HUES6 (cell line): Measurements from ENCODE around the gene GLRB.
"Not testable (repeated sequence)": the region's sequence is repeated elsewhere in the genome, so short reads cannot be mapped to it uniquely, and the experiment has no call there.

Experiments used
- H3K27ac ChIP-seq: 2 replicates; pipeline ENCODE4 v1.7.0; 2013; ENCODE audit warnings: low read depth, mild to moderate bottlenecking, low read length, inconsistent platforms
- H3K27me3 ChIP-seq: 2 replicates; pipeline ENCODE4 v1.6.1; 2013; ENCODE audit warnings: low read length; ENCODE audit not compliant: control insufficient read depth, insufficient read depth
- H3K36me3 ChIP-seq: 2 replicates; pipeline ENCODE4 v1.6.1; 2013; ENCODE audit warnings: low read length; ENCODE audit not compliant: control insufficient read depth, insufficient read depth
- H3K4me1 ChIP-seq: 2 replicates; pipeline ENCODE4 v1.6.1; 2013; ENCODE audit warnings: low read length; ENCODE audit not compliant: control insufficient read depth, insufficient read depth
- H3K4me3 ChIP-seq: 2 replicates; pipeline ENCODE4 v1.5.1; 2013; ENCODE audit warnings: low read depth, low read length
- H3K9ac ChIP-seq: one replicate; pipeline ENCODE4 v1.6.1; 2013; ENCODE audit warnings: mild to moderate bottlenecking, low read length
- H3K9me3 ChIP-seq: 2 replicates; pipeline ENCODE4 v1.6.1; 2013; ENCODE audit warnings: low read depth, low read length; ENCODE audit not compliant: control insufficient read depth, insufficient read depth

GLRB gene

DNA sequence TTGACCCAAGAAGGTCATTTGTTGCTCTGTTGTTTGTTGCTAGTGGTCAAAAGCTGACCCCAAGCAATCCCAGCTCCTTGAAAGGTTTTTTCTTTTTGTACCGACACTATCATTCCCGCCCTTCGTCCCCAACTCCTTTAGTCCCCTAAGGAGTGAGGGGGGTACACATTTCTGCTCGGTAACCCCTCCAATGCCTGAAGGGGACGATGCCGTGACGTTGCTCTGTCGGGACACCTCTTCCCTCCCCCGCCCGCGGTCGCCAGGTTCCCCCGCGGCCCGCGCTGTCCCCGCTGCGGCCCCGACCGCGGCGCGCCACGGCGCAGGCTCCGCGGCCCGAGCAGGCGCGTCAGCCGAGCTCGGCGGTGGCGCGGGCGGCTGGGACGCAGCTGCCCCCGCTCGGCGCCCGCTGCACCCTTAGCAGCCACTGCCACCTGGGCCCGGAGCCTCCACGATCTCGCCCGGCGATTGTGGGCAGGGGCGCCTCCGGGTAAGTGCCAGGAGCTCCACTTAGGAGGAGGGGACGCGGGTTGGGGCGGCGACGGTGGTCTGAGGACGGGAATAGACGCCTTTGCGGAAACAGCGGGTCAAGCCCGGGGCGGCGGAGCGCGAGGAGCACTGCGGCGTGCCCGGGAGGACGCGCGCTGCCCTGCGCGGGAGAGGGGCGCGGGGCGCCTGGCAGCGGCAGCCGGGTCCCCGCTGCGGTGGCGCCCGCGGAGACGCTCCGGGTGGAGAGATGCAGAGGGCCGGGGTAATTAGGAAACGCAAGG, at the start of gene GLRB:
TSS of gene GLRB (plus strand) at position 340 of the 767 bp plus-strand sequence. CDS start 1,875 bp downstream, outside the sequence.
- H3K27ac ChIP-seq = no peak within 1 kb of the TSS
- H3K36me3 ChIP-seq = no peaks in the 10 kb centered on the region
- no peaks in the 10 kb centered on the region for H3K9me3 ChIP-seq
- H3K4me3 ChIP-seq = peak within 1 kb of the TSS; percentile 75
- H3K9ac ChIP-seq = no peak within 1 kb of the TSS
- H3K4me1 ChIP-seq = peaks cover 6% of the 10 kb centered on the region; the same call in 1 of the 2 replicates
- peaks cover 41% of the 10 kb centered on the region for H3K27me3 ChIP-seq

DNA sequence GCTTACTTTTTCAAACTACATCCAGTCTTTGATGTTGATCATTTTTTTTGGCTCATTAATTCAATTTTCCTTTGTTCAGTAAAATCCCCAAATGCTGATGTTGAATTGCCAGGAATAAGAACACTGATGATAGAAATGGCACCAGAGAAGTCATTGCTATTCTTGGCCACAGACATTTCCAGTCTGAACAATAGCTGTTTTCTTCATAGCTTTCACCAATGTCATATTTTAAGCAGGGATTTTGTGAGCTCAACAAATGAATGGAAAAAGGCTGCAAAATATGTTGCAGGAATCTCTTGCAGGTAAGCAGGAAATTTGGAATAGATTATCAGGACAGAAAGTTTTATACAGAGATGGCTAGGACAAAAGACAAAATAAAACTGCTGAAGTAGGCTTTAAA, 40.5 kb upstream of the GLRB start:
- H3K4me3 ChIP-seq = no peak overlapping the region

DNA sequence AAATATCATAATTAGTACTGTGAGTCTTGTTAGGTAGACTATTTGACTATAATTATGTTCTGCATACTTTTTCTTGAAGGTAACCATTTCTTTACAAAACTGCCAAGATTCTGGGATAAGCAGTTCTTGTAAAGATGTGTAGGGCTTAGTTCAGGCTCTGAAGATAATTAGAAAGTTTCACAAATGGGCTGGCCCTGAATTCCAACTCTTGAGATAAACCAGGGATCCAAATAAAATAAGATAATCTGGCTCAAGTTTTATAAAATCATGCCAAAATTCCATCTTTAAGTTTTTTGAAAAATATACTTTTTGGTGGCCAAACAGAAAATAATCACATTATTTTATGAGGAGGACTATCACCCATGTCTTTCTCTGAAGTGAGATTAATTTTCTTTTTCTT, 35.5 kb upstream of the GLRB start:
- no peak overlapping the region for H3K9ac ChIP-seq
- H3K4me3 ChIP-seq = no peak overlapping the region
- no peaks in the 10 kb centered on the region for H3K4me1 ChIP-seq
- H3K36me3 ChIP-seq = no peaks in the 10 kb centered on the region
- H3K9me3 ChIP-seq = no peaks in the 10 kb centered on the region
- no peaks in the 10 kb centered on the region for H3K27me3 ChIP-seq
- no peak overlapping the region for H3K27ac ChIP-seq

More for the DNA sequence above, 40.5 kb upstream of the GLRB start:
- Histone ChIP-seq H3K9me3 (no peaks in the 10 kb centered on the region), H3K9ac (no peak overlapping the region), H3K27me3 (no peaks in the 10 kb centered on the region), H3K36me3 (no peaks in the 10 kb centered on the region), H3K4me1 (no peaks in the 10 kb centered on the region), H3K27ac (no peak overlapping the region)

DNA sequence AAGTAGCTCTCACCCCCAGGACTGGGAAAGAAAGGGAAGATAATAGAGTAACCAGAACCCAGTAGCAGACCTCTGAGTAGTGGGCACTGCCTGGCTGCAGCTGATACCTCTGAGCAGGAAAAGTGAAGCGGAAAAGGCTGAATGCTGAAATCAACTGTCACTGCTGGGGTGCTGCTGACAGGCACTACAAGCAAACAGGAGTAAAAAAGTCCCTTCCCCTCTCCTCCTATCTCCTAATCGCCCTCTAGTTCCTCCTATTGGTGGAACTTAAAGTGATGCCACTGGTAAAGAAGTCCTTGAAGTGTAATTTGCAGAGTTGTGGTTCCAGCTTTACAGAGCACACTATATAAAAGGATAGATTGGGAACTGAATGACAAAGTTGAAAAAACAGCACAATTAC, 32.8 kb upstream of the GLRB start:
- H3K4me3 ChIP-seq = no peak overlapping the region
- H3K9ac ChIP-seq = no peak overlapping the region
- no peaks in the 10 kb centered on the region for H3K4me1 ChIP-seq
- H3K27me3 ChIP-seq = no peaks in the 10 kb centered on the region
- no peaks in the 10 kb centered on the region for H3K9me3 ChIP-seq
- H3K36me3 ChIP-seq = no peaks in the 10 kb centered on the region
- H3K27ac ChIP-seq = no peak overlapping the region

DNA sequence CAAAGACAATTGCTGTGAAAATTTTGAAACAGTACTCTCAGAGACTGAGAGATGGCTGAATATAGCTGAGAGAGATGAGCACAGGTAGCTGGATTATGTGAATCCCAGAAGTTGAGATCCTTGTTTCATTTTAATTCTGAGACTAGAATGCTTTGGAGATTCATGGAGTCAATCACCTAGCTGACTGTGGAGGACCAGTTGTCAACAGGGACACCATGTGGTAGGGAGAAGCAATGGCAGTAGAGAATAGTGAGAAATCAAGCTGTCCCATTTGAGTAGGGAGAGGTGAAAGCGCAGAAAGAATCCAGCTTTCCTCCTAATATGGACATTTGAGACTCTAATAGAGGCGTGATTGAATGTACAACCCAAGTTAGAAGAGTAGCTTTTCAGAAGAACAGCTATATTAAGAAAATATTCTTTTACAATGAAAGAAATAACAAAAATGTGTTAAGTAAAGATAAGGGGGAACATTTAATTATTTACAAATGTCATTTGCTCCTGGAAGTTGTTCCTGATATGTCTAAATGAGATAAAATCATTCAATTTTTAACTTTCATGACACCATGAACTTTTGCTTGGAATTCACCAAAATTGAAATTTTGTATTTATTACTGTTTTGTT, 30.3 kb upstream of the GLRB start:
- Histone ChIP-seq H3K36me3 (no peaks in the 10 kb centered on the region), H3K9ac (no peak overlapping the region), H3K27me3 (no peaks in the 10 kb centered on the region), H3K9me3 (no peaks in the 10 kb centered on the region), H3K4me1 (no peaks in the 10 kb centered on the region), H3K27ac (no peak overlapping the region), H3K4me3 (no peak overlapping the region)

DNA sequence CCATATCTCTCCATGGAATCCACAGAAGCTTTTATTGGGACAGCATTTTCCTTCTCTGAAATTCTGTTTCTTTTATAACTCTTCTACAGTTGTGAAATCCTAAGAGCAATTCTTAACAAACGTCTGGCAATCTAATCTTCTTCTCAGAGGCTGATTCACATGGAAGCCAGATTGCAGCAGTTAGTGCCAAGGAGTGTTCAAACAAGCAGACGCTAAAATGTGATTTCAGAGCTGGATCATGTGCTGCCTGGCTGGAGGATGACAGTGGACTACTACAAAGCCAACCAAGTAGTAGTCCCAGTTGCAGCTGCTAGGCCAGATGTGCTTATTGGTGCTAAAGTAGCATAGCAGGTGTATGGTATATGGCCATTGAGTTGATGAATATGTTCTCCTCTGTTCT, 27.7 kb upstream of the GLRB start:
- no peak overlapping the region for H3K27ac ChIP-seq
- no peaks in the 10 kb centered on the region for H3K9me3 ChIP-seq
- no peak overlapping the region for H3K9ac ChIP-seq

DNA sequence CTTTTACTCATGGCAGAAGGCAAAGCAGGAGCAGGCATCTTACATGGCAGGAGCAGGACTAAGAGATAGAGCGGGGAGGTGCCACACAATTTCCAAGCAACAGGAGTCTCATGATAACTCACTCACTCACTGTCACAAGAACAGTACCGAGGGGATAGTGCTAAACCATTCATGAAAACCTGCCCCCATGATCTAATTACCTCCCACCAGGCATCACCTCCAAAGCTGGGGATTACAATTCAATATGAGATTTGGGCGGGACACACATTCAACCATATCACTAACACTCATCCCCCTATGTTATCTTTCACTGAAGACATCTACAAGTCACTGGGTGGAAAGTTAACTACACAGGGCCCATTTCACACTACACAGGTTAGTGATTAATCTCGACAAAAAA, 25.4 kb upstream of the GLRB start:
- no peaks in the 10 kb centered on the region for H3K9me3 ChIP-seq
- no peak overlapping the region for H3K4me3 ChIP-seq
- H3K27ac ChIP-seq = no peak overlapping the region
- no peak overlapping the region for H3K9ac ChIP-seq
- H3K27me3 ChIP-seq = no peaks in the 10 kb centered on the region
- no peaks in the 10 kb centered on the region for H3K36me3 ChIP-seq
- no peaks in the 10 kb centered on the region for H3K4me1 ChIP-seq

More for the DNA sequence above, 27.7 kb upstream of the GLRB start:
- Histone ChIP-seq H3K4me3 (no peak overlapping the region), H3K4me1 (no peaks in the 10 kb centered on the region), H3K27me3 (no peaks in the 10 kb centered on the region), H3K36me3 (no peaks in the 10 kb centered on the region)

DNA sequence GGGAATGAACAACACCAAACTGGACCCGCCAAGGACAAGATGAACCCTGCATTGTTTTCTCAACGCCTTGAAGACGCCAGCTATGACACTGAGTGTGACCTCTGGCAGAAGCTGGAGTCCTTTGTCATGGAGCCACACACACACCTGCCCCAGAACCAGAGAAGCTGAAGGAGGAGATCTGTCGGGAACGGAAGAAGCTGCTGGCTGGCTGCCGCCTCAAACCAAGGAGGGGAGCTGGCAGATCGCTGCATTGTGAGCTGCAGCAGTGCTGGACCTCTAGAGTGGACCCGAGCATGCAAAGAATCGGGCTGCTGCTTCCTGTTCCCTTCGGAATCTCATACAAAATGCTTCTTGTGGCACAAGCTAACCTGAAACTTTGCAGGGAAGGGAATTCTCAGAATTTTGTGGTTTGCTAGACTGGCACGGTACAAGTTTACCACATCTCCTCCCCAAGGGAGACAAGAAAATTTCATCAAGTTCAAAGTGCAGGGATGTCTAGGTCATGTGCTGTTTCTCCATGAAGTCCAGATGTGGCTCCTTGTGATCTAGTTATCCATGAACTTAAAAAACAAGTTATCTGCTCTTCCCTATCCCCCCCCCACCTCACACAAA, 23.4 kb upstream of the GLRB start:
- no peaks in the 10 kb centered on the region for H3K9me3 ChIP-seq
- H3K4me3 ChIP-seq = no peak overlapping the region
- no peak overlapping the region for H3K9ac ChIP-seq
- no peak overlapping the region for H3K27ac ChIP-seq
- no peaks in the 10 kb centered on the region for H3K36me3 ChIP-seq
- H3K4me1 ChIP-seq = peaks cover 11% of the 10 kb centered on the region
- no peaks in the 10 kb centered on the region for H3K27me3 ChIP-seq

DNA sequence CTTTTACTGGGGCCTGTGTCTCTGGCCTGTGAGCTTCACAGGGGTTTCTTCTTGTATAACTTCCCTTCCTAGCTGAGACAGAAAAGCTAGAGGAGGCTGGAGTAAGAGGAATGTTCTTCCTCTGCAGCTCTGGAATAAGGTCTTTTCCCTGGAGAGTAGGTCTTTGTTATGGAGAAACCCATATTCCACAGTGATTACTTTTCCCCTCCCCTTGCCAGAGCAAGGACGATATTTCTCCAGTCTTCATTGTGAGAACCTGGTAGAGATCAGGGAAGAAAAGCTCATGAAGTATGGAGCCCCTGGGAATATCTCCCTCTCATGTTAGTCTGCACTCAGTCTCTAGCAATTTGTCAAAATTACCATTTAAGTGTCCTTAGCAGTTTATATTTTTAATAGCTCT, 18.7 kb upstream of the GLRB start:
- no peak overlapping the region for H3K27ac ChIP-seq
- H3K4me1 ChIP-seq = peaks cover 16% of the 10 kb centered on the region
- H3K27me3 ChIP-seq = no peaks in the 10 kb centered on the region
- H3K9me3 ChIP-seq = no peaks in the 10 kb centered on the region
- no peaks in the 10 kb centered on the region for H3K36me3 ChIP-seq
- no peak overlapping the region for H3K4me3 ChIP-seq
- no peak overlapping the region for H3K9ac ChIP-seq

DNA sequence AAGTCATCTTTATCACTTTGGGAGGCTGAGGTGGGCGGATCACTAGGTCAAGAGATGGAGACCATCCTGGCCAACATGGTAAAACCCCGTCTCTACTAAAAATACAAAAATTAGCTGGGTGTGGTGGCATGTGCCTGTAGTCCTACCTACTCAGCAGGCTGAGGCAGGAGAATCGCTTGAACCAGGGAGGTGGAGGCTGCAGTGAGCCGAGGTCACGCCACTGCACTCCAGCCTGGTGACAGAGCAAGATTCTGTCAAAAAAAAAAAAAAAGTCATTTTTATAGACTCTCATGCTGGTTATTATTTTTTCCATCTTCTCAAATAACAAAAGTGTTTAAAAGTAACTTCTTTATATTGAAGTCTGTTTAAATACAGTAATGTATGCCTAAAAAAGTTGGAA, 17.1 kb upstream of the GLRB start:
- H3K27me3 ChIP-seq, H3K27ac ChIP-seq, H3K9me3 ChIP-seq, H3K36me3 ChIP-seq, H3K9ac ChIP-seq, H3K4me3 ChIP-seq: not testable (repeated sequence)
- H3K4me1 ChIP-seq = peaks cover 16% of the 10 kb centered on the region

DNA sequence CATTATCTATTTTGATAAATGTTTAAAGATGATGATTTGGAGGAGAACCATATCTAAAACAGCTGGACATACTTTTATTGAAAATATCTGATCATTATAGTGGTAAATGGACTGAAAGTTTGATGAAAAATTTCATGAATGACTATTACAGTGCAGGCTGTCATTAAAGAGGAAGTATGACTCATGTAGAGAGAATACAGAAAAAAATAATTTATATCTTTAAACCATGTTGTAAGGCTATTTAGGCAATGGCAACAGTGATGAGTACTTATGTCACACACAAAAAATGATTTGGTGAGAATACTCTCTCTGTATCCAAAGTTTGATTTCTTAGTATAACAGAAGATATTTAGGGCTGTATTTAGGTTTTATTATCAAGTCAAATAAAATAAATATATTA, 3.9 kb upstream of the GLRB start:
- H3K36me3 ChIP-seq = no peaks in the 10 kb centered on the region
- no peak overlapping the region for H3K27ac ChIP-seq
- H3K27me3 ChIP-seq = peaks cover 30% of the 10 kb centered on the region
- H3K9ac ChIP-seq = no peak overlapping the region
- peaks cover 6% of the 10 kb centered on the region; the same call in 1 of the 2 replicates for H3K4me1 ChIP-seq
- H3K4me3 ChIP-seq = no peak overlapping the region
- no peaks in the 10 kb centered on the region for H3K9me3 ChIP-seq
